ENCODE results near the gene AOX1.
"Not testable (repeated sequence)": the region's sequence is repeated elsewhere in the genome, so short reads cannot be mapped to it uniquely, and the experiment has no call there.

AOX1 gene

GRCh38 chr2:200664770-200665494 is 79.1 kb downstream of the AOX1 start:
- DNase-seq (ENCODE audit: low read depth in 2 of 2, low spot score in 1 of 2) = no peak

DNA sequence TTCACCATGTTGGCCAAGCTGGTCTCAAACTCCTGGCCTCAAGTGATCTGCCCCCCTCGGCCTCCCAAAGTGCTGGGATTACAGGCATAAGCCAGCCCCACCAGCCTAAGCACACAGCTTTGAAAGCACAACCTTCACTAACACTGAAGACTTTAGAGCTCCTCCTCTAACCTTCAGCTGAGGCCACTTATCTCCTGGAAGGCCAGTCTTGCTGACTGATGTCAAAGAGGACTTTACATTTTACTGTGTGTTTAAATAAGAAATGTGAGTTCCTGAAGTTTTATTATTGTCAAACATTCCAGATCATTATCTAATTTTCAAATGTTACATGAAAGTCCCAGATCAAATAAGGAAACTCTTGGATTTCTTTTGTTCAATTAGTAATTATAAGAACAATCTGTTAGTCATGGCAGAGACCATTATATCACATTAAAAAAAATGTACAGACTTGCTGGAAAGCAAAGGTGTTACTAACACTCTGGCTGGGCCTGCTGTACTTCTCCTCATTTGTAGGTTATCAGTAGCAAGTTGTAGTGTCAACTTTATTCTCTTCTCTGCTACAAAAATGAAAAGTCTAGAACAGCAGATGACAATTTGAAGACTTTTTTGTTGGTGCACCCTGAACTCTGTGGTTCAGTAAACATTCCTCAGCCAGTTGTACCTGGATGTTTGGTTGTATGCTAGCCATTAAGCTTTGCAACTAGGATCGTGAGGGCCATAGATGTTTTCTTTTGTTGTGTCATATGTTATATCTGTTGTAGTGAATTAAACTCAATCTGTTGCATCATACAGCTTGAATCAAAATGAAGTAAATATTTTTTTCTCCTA is 80.0 kb downstream of the AOX1 start:
- no peak for DNase-seq (ENCODE audit: low read depth in 2 of 2, low spot score in 1 of 2)

GRCh38 chr2:200667413-200667812 is 81.6 kb downstream of the AOX1 start:
- no peak for DNase-seq (ENCODE audit: low read depth in 2 of 2, low spot score in 1 of 2)

GRCh38 chr2:200668478-200668877 is 82.7 kb downstream of the AOX1 start:
- no peak for DNase-seq (ENCODE audit: low read depth in 2 of 2, low spot score in 1 of 2)

DNA sequence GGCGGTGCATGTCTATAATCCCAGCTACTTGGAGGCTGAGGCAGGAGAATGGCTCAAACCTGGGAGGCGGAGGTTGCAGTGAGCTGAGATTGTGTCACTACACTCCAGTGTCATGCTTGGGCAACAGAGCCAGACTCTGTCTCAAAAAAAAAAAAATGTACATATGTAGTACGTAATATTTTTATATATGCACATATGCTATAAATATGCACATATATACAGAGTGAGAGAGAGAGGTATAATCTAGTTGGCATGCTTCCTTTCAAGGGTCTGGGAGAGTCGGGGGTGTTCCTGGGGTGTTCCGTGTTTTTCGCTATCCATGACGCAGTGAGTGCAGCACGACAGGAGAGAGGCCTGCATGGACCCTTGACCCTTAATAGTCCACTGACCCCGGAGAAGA is 83.5 kb downstream of the AOX1 start:
- DNase-seq (ENCODE audit: low read depth in 2 of 2, low spot score in 1 of 2) = no peak

GRCh38 chr2:200670313-200670712 is 84.5 kb downstream of the AOX1 start:
- DNase-seq (ENCODE audit: low read depth in 2 of 2, low spot score in 1 of 2) = no peak

GRCh38 chr2:200670751-200671150 is 84.9 kb downstream of the AOX1 start:
- no peak for DNase-seq (ENCODE audit: low read depth in 2 of 2, low spot score in 1 of 2)

DNA sequence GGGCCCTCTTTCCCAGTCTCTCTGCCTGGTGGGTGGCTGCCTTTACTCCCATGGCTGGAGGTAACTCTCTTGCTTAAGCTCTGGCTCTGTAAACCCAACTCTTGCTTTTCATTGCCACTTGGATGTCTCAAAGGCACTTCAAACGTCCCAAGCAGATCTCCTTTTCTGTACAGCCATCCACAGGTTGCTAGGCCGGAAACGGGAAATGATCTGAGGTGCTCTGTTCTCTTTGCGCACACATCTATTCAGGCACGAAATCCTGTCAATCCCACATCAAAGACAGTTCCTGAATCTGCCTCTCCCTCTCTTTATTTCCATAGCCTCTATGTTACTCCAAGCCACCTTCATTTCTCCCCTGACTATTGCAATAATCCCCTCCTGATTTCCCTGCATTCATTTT is 87.4 kb downstream of the AOX1 start:
- no peak for DNase-seq (ENCODE audit: low read depth in 2 of 2, low spot score in 1 of 2)

DNA sequence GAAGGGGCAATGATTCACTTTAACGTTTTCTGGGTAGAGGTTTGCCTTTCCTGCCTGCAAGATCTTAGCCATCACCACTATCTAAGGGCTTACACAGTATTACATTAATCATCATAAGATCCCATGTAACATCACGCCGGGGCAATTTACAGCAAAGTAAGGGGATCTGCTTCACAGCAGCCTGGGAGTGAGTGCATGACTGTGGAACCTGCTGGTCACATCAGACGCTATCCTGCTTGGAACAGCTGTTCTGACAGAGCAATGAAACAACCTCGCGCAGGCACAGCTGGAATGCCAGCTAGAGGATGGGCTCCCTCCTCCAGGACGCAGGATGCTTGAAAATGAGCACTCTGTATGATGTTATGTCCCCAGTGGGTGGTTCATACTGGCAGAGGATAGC is 89.0 kb downstream of the AOX1 start:
- no peak for DNase-seq (ENCODE audit: low read depth in 2 of 2, low spot score in 1 of 2)

DNA sequence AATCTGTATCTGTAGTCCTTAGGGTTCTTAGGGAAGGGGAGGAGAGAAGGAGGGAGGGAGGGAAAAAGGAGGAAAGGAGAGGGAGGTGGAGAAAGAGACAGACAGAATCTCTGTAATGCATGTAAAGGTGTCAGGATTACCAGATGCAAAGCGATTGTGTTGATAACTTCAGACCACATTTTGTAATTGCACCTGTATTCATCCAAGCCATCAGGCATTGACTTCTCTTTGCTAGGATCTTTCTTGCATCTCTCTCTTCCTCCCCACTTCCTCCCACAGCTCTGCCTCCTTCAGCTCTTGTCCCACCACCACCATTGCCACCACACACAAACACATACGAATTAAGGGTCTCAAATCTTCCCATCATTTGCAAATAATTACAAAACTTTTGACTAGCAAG is 91.4 kb downstream of the AOX1 start:
- no peak for DNase-seq (ENCODE audit: low read depth in 2 of 2, low spot score in 1 of 2)

GRCh38 chr2:200677721-200678532 is 92.1 kb downstream of the AOX1 start:
- no peak for DNase-seq (ENCODE audit: low read depth in 2 of 2, low spot score in 1 of 2)

- no peak for DNase-seq (ENCODE audit: low read depth in 2 of 2, low spot score in 1 of 2)
Measured at GRCh38 chr2:200679127-200679526, 93.3 kb downstream of the AOX1 start.

- no peak for DNase-seq (ENCODE audit: low read depth in 2 of 2, low spot score in 1 of 2)
Measured at GRCh38 chr2:200679535-200679934, 93.7 kb downstream of the AOX1 start.

DNA sequence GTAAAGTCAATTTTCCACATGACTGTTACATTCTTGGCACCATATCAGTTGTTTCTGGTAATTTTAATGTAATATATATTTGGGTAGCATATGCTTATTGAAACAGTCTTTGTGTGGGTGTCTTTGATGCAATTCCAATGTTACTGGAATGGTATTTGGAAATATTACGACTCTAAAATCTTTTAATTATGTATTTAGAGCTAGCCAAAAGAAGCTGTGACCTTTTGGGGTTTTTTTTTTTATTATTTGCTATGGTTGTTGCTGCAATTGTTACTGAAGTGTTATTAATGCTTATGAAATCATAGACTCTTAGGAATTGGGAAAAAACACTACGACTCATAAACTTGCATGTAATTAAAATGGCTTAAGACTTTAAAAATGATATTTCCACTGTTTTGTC is 95.9 kb downstream of the AOX1 start:
- DNase-seq (ENCODE audit: low read depth in 2 of 2, low spot score in 1 of 2) = no peak

- DNase-seq (ENCODE audit: low read depth in 2 of 2, low spot score in 1 of 2) = not testable (repeated sequence)
Measured at GRCh38 chr2:200682407-200682806, 96.6 kb downstream of the AOX1 start.

DNA sequence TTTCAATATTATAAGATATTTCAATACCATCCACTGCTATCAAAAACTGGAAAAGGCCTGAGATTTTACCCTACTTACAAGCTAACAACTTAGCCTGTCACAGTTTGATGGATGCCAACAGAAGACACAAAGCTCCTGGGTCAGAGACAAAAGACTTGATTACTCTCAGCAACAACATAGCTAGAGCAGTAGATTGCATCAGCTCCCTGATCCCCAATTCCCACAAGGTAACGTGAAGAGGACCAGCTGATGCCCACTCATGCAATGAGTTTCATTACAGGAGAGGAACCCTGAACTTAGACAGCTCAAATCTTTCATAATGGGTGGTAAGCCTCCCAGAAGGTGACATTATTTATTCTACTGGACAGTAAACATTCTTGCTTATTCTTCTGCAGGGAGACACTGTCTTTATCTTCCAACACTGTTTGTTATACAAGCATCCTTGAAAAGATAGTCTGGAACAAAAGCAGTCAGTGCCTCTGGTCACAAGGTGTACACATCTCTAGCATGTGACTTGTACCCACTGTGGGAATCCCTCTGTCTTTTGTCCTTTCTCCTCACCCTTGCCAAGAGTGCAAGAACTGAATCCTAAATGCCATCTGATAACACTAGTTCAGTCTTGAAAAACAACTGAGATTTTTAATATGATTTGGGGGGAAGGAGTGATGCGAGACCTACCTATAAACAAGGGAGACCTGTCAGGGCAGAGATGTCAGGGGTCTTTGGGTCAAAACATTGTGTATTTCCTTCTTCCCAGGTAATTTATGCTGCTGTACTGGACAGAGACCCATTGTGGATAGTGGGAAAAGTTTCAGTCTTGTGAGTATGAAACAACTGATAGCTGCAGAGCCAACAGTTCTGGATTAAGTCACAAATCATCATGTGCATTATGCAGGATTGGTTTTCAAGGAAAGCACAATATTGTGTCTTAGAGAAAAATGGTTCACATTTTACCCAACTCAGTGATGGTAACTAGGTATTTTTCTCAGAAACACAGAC is 102.4 kb downstream of the AOX1 start:
- no peak for DNase-seq (ENCODE audit: low read depth in 2 of 2, low spot score in 1 of 2)

GRCh38 chr2:200689115-200689514 is 103.3 kb downstream of the AOX1 start:
- DNase-seq (ENCODE audit: low read depth in 2 of 2, low spot score in 1 of 2) = no peak

GRCh38 chr2:200693836-200694470 is 108.1 kb downstream of the AOX1 start:
- DNase-seq (ENCODE audit: low read depth in 2 of 2, low spot score in 1 of 2) = no peak

- no peak for DNase-seq (ENCODE audit: low read depth in 2 of 2, low spot score in 1 of 2)
Measured at GRCh38 chr2:200695191-200695590, 109.4 kb downstream of the AOX1 start.

DNA sequence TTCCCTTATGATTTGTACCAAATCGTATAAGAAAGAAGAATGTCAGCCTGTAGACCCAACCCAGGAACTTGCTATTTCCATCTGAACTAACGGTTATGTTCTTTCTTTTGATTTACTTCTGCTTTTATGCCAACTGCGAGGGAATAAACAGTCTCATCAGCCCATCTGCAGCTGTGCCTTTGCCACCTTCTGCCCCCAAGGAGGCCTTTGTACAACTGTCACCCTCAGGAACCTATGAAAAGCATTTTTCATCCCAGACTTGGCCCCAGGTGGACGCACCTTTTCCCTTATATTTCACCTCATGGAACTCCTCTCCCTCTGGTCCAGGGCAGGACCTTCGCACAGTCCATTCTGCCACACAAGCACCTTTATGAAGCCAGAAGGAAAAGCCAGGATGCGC is 109.8 kb downstream of the AOX1 start:
- no peak for DNase-seq (ENCODE audit: low read depth in 2 of 2, low spot score in 1 of 2)

Measured in stimulated activated CD8-positive, alpha-beta memory T cell treated with anti-CD3 and anti-CD28 coated beads, Interleukin-4, amount 100 ng/mL, for 4 hours (primary cell).